ENCODE results near the gene NTN3.

The NTN3 gene

DNA sequence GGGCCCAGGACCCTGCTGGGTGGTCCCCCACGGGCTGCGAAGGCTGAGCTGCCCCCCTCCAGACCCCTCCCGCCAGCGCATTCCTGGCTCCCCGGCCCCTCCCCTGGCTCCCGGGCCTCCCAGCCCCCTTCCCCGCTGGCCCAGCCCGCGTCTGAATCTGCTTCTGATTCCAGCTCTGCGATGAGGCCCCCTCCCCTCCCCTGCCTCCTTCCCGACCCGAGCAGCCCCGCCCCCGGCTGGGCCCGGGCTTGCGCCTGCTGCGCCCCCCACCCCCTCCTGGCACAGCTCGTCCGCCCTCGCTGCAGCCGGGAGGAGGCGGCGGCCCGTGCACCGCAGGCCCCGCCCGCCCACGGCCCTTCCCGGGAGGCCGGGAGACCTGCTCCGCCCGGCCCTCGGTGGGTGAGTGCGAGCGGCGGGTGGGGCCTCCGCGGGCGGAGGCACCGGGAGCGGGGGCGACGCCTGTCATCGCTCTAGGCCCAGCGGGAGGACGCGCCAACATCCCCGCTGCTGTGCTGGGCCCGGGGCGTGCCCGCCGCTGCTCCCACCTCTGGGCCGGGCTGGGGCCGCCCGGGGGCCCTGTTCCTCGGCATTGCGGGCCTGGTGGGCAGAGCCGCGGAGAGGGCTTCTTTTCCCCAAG lies at the start of gene NTN3:
Gene NTN3 (plus strand): TSS at position 282 of the 637 bp plus-strand sequence. CDS start 405 bp downstream, outside the sequence.
- no peak for DNase-seq (ENCODE audit: low read depth)
- TF ChIP-seq CTCF (conservative IDR thresholded peaks at IDR 0.05; ENCODE audit: low read length): no peak
- H3K4me3 ChIP-seq (ENCODE audit: low read length): no peak within 1 kb of the TSS

DNA sequence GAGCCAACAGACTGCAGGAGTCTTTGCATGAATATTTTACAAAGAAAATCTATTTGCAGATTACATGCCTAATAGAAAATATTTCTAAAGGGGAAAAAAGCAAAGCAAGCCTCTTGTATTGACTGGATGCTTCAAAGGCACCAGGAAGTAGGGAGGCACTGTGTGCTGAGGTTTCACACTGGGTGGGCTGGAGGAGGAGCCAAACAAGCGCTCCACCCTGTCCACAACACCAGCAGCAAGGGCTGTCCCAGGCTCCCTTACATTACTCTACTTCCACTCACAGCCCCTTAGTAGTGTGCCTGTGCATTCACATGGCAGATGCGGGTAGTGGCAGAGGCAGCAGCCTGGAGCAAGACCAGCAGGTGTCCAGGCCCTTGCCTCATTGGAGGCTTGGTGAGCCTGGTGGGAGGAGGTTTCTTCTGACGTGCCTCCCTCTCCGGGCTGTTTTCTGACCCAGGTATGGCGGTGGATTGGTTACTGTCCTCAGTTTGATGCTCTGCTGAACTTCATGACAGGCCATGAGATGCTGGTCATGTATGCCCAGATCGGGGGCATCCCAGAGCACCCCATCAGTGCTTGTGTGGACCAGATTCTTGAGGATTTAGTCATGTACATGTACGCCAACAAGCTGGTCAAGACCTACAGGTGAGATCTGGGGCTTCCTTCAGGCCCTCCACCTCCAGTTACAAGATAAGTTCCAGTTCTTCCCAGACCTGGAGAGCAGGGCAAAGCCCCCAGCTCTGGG lies 48.8 kb upstream of the NTN3 start:
- no peak overlapping the region for H3K4me3 ChIP-seq (ENCODE audit: low read length)
- DNase-seq (ENCODE audit: low read depth): no peak
- no peak for TF ChIP-seq CTCF (conservative IDR thresholded peaks at IDR 0.05; ENCODE audit: low read length)

GRCh38 chr16:2424061-2425007 lies 46.8 kb upstream of the NTN3 start:
- no peak for TF ChIP-seq CTCF (conservative IDR thresholded peaks at IDR 0.05; ENCODE audit: low read length)
- no peak for DNase-seq (ENCODE audit: low read depth)
- H3K4me3 ChIP-seq (ENCODE audit: low read length): no peak overlapping the region

- H3K4me3 ChIP-seq (ENCODE audit: low read length): no peak overlapping the region
- TF ChIP-seq CTCF (conservative IDR thresholded peaks at IDR 0.05; ENCODE audit: low read length): no peak
- DNase-seq (ENCODE audit: low read depth): no peak
These were observed 46.0 kb upstream of the NTN3 start for GRCh38 chr16:2425008-2425518.

DNA sequence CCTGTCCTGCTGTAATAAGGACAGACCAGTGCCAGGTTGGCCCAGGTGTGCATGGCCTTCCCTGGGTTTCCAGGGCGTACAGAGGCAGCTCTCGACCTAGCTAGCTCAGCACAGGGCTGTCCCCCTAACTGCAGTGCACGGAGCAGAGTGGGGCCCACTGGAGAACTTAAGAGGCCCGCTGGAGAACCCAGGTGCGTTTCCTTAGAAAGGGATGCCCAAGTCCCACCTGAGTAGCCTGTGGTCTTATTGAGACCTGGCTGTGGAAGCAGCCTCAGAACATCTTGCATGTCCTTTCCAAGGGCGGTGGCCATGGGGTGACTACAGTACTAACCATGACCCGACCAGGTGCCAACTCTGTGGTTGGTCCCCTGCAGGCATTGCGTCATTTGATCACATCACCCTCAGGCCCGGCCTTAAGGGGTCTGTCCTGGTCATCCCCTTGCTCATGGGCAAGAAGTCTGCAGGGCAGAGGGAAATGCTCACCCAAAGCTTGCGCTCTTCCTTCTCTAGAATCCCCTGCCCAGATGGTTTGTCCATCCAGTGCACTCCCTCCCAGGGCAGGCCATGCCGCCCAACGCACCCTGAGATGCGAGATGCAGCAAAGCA lies 45.2 kb upstream of the NTN3 start:
- no peak overlapping the region for H3K4me3 ChIP-seq (ENCODE audit: low read length)
- no peak for DNase-seq (ENCODE audit: low read depth)
- TF ChIP-seq CTCF (conservative IDR thresholded peaks at IDR 0.05; ENCODE audit: low read length): no peak

DNA sequence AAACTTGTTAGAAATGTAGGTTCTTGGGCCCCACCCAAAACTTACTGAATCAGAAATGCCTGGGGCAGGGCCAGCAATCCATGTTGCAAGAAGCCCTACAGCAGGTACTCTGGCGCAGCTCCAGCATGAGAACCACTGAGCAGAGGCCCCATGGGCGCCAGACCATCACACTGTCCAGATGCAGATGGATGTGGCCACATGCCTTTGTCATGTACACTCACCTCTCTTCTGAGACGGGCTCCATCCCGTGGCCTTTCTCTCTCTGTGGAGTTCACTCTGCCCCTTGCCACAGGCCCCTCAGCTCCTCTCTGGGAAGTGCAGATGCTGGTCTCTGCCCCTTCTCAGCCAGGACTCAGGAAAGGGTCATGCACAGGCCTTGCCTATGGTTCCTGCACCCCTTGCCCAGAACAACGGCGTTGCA lies 44.1 kb upstream of the NTN3 start:
- TF ChIP-seq CTCF (conservative IDR thresholded peaks at IDR 0.05; ENCODE audit: low read length): no peak
- no peak overlapping the region for H3K4me3 ChIP-seq (ENCODE audit: low read length)
- no peak for DNase-seq (ENCODE audit: low read depth)
